ENCODE measurements around the gene TVP23A.

TVP23A gene

DNA sequence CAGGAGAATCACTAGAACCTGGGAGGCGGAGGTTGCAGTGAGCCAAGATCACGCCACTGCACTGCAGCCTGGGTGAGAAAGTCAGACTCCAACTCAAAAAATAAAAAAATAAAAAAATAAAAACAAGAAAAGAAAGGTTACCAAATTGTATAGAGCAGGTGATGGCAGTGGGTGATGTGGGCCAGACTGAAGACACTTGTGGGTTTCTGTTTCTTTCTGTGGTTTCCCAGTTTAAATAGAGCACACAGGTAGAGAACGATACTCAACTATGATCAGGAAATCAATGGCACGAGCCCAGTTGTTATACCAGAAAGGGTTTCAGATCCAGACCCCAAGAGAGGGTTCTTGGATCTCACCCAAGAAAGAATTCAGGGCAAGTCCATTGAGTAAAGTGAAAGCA lies 42.3 kb downstream of the TVP23A start:
- H3K27ac ChIP-seq (ENCODE audit: insufficient read depth, low read length, poor library complexity, severe bottlenecking), result no peak overlapping the region
- H3K4me1 ChIP-seq (ENCODE audit: control insufficient read depth, insufficient read depth, low read length, poor library complexity, severe bottlenecking), result no peaks in the 10 kb centered on the region
- no peak overlapping the region for H3K4me3 ChIP-seq (ENCODE audit: insufficient read depth, low read depth, low read length, poor library complexity, severe bottlenecking)
- no peaks in the 10 kb centered on the region for H3K27me3 ChIP-seq (replicated peaks; ENCODE audit: control insufficient read depth, insufficient read depth, low read length, poor library complexity, severe bottlenecking)
- H3K9me3 ChIP-seq (ENCODE audit: control insufficient read depth, low read length), result no peaks in the 10 kb centered on the region
- no peak for DNase-seq
- H3K36me3 ChIP-seq (ENCODE audit: control insufficient read depth, insufficient read depth, low read length), result no peaks in the 10 kb centered on the region

DNA sequence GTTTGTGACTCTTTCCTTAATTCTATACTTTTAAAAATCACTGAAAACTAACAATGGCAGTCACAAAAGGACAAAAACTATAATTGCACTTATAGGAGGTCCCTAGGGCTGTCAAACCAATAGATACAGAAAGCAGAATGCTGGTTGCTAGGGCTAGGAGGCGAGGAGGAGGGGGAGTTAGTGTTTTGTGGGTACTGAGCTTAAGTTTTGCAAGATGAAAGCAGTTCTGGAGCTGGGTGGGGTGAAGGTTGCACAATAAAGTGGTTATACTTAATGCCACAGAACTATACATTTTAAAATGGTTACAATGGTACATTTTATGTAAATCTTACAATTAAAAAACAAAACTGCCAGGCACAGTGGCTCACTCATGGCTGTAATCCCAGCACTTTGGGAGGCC lies 47.7 kb downstream of the TVP23A start:
- DNase-seq, result no peak
- H3K27ac ChIP-seq (ENCODE audit: insufficient read depth, low read length, poor library complexity, severe bottlenecking), result no peak overlapping the region
- peaks cover 8% of the 10 kb centered on the region for H3K36me3 ChIP-seq (ENCODE audit: control insufficient read depth, insufficient read depth, low read length)
- H3K27me3 ChIP-seq (replicated peaks; ENCODE audit: control insufficient read depth, insufficient read depth, low read length, poor library complexity, severe bottlenecking), result no peaks in the 10 kb centered on the region
- H3K9me3 ChIP-seq (ENCODE audit: control insufficient read depth, low read length), result no peaks in the 10 kb centered on the region
- H3K4me3 ChIP-seq (ENCODE audit: insufficient read depth, low read depth, low read length, poor library complexity, severe bottlenecking), result no peak overlapping the region
- H3K4me1 ChIP-seq (ENCODE audit: control insufficient read depth, insufficient read depth, low read length, poor library complexity, severe bottlenecking), result no peaks in the 10 kb centered on the region

DNA sequence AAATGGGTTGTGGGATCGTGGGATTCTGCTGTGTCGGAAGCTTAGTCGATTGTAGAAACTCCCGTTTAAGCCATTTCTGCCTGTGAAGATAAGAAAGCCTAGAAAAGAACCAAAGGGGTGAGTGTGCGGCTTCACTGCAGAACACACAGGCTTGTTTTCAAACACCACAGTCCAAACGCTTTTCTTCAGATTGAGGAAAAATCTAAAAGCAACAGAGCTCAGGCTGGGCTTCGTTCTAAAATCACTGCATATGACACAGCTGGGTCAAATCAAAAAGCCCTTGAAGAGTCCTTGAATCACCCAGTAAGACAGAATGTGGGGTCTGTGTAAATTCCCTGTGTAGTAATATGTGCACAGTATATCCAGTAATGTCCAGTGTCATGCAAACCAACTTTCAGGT lies 49.2 kb downstream of the TVP23A start:
- Histone ChIP-seq H3K9me3 (ENCODE audit: control insufficient read depth, low read length) (no peaks in the 10 kb centered on the region), H3K27ac (ENCODE audit: insufficient read depth, low read length, poor library complexity, severe bottlenecking) (no peak overlapping the region), H3K4me1 (ENCODE audit: control insufficient read depth, insufficient read depth, low read length, poor library complexity, severe bottlenecking) (no peaks in the 10 kb centered on the region), H3K4me3 (ENCODE audit: insufficient read depth, low read depth, low read length, poor library complexity, severe bottlenecking) (no peak overlapping the region), H3K36me3 (ENCODE audit: control insufficient read depth, insufficient read depth, low read length) (peaks cover 8% of the 10 kb centered on the region), H3K27me3 (replicated peaks; ENCODE audit: control insufficient read depth, insufficient read depth, low read length, poor library complexity, severe bottlenecking) (no peaks in the 10 kb centered on the region)
- DNase-seq, result no peak

DNA sequence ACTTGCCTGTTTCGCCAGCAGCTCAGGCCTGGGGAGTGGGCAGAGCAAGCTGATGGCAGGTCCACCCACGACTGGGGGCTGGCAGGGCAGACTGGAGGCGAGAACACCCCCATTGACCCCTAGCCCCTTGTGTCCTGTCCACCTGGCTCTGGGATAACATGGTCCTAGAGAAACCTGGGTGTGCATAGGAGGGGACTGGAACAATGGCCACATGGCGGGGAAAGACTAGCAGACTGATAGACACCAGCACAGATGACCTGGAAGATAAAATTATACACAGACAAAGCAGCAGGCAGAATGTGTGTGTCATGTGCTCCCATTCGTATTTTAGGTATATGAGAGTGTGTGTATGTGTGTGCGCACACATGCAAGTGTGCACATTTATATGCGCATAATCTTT lies 51.5 kb downstream of the TVP23A start:
- peaks cover 26% of the 10 kb centered on the region for H3K36me3 ChIP-seq (ENCODE audit: control insufficient read depth, insufficient read depth, low read length)
- DNase-seq, result no peak
- H3K4me3 ChIP-seq (ENCODE audit: insufficient read depth, low read depth, low read length, poor library complexity, severe bottlenecking), result no peak overlapping the region
- no peaks in the 10 kb centered on the region for H3K4me1 ChIP-seq (ENCODE audit: control insufficient read depth, insufficient read depth, low read length, poor library complexity, severe bottlenecking)
- H3K27ac ChIP-seq (ENCODE audit: insufficient read depth, low read length, poor library complexity, severe bottlenecking), result no peak overlapping the region
- no peaks in the 10 kb centered on the region for H3K27me3 ChIP-seq (replicated peaks; ENCODE audit: control insufficient read depth, insufficient read depth, low read length, poor library complexity, severe bottlenecking)
- no peaks in the 10 kb centered on the region for H3K9me3 ChIP-seq (ENCODE audit: control insufficient read depth, low read length)

DNA sequence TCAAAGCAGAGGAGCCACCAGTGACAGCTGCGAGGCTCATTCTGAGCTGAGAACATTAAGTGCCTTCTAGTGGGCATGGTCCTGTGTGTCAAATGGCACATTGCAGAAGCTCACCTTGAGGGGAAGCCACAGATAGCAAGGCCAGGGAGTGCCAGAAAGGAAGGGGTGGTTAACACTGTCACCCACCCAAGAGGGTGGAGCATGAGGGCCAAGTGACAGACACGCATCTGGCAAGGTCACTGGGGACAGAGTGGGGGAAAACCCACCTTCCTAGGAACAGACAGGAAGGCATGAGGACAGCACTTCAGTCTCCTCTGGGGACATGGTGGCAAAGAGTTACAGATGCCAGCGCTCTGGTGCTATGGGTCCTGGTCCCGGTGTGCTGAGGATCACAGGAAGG lies 52.8 kb downstream of the TVP23A start:
- Histone ChIP-seq H3K4me3 (ENCODE audit: insufficient read depth, low read depth, low read length, poor library complexity, severe bottlenecking) (no peak overlapping the region), H3K36me3 (ENCODE audit: control insufficient read depth, insufficient read depth, low read length) (peaks cover 40% of the 10 kb centered on the region), H3K27ac (ENCODE audit: insufficient read depth, low read length, poor library complexity, severe bottlenecking) (no peak overlapping the region), H3K9me3 (ENCODE audit: control insufficient read depth, low read length) (no peaks in the 10 kb centered on the region), H3K27me3 (replicated peaks; ENCODE audit: control insufficient read depth, insufficient read depth, low read length, poor library complexity, severe bottlenecking) (no peaks in the 10 kb centered on the region), H3K4me1 (ENCODE audit: control insufficient read depth, insufficient read depth, low read length, poor library complexity, severe bottlenecking) (no peaks in the 10 kb centered on the region)
- DNase-seq, result peak in 1 of 3 donors; percentile 3

DNA sequence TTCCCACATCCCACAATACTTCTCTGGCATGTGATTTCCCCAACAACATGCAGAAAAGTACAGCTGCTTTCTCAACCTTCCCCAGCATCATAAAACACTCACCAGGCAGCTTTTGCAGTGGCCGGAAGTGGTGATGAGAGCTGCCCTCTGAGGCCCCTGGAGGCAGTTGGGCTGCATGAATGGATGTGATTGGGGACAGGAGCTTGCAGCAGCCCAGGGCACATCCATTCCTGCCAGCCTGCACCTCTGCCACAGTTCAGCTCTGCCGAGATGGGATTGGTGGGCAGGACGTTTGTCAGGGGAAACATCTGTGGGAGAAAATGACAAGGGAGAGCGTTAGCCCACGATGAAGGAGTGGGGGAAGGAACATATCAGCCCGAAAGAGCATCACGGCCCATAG lies 55.1 kb downstream of the TVP23A start:
- Histone ChIP-seq H3K9me3 (ENCODE audit: control insufficient read depth, low read length) (no peaks in the 10 kb centered on the region), H3K36me3 (ENCODE audit: control insufficient read depth, insufficient read depth, low read length) (peaks cover 61% of the 10 kb centered on the region), H3K27ac (ENCODE audit: insufficient read depth, low read length, poor library complexity, severe bottlenecking) (no peak overlapping the region), H3K4me3 (ENCODE audit: insufficient read depth, low read depth, low read length, poor library complexity, severe bottlenecking) (no peak overlapping the region), H3K4me1 (ENCODE audit: control insufficient read depth, insufficient read depth, low read length, poor library complexity, severe bottlenecking) (no peaks in the 10 kb centered on the region), H3K27me3 (replicated peaks; ENCODE audit: control insufficient read depth, insufficient read depth, low read length, poor library complexity, severe bottlenecking) (no peaks in the 10 kb centered on the region)
- DNase-seq, result no peak

DNA sequence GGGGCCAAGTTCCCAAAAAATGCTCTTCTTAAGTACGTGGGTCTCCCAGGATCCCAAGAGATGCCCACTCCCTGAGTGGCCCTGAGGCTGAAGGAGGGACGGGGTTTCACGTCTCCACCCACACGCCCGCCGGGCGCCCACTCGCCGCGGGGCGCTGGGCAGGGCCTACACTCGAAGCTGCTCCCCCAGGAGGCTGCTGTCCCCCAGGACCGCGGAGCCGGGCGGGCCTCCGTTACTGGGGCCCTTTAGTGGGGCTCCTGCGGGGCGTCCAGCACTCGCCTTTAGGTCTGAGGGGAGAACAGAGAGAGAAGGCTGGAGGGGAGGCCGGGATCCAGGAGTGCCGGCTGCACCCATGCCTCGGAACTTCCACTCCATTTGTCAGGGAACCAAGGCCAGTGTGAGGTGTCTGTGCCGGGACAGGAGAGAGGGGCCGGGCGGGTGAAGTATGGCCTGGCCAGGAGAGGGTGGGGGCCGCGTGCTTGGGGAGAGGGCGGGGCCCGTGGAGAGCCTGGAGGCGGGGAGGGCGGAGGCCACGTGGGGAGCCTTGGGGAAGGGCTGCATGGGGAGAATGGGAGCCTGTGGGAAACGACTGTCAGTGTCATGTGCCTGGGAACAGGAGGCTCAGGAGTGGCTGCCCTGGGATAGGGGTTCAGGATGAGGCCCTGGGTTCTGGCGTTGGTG lies 56.1 kb downstream of the TVP23A start:
- Histone ChIP-seq H3K27me3 (replicated peaks; ENCODE audit: control insufficient read depth, insufficient read depth, low read length, poor library complexity, severe bottlenecking) (no peaks in the 10 kb centered on the region), H3K36me3 (ENCODE audit: control insufficient read depth, insufficient read depth, low read length) (peaks cover 71% of the 10 kb centered on the region), H3K4me3 (ENCODE audit: insufficient read depth, low read depth, low read length, poor library complexity, severe bottlenecking) (no peak overlapping the region), H3K4me1 (ENCODE audit: control insufficient read depth, insufficient read depth, low read length, poor library complexity, severe bottlenecking) (no peaks in the 10 kb centered on the region), H3K9me3 (ENCODE audit: control insufficient read depth, low read length) (no peaks in the 10 kb centered on the region), H3K27ac (ENCODE audit: insufficient read depth, low read length, poor library complexity, severe bottlenecking) (no peak overlapping the region)
- DNase-seq, result no peak

DNA sequence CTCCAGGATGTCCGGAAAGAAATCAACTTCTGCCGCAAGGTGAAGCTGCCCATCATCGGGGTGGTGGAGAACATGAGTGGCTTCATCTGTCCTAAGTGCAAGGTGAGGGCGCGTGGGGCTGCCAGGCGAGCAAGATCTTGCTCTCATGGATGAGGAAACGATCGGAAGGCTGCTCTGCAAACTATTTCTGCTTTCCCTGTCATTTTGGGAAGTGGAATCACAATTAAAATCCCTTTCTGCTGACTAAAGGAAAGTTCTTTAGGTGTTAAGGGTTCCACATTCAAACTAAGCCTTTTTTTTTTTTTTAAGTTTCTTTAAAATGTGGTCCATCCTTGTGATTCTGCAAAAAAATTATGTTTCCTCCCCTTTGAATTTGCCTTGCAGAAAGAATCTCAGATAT lies 57.2 kb downstream of the TVP23A start:
- H3K4me3 ChIP-seq (ENCODE audit: insufficient read depth, low read depth, low read length, poor library complexity, severe bottlenecking), result no peak overlapping the region
- no peaks in the 10 kb centered on the region for H3K27me3 ChIP-seq (replicated peaks; ENCODE audit: control insufficient read depth, insufficient read depth, low read length, poor library complexity, severe bottlenecking)
- no peak for DNase-seq
- no peak overlapping the region for H3K27ac ChIP-seq (ENCODE audit: insufficient read depth, low read length, poor library complexity, severe bottlenecking)
- no peaks in the 10 kb centered on the region for H3K9me3 ChIP-seq (ENCODE audit: control insufficient read depth, low read length)
- no peaks in the 10 kb centered on the region for H3K4me1 ChIP-seq (ENCODE audit: control insufficient read depth, insufficient read depth, low read length, poor library complexity, severe bottlenecking)
- peaks cover 74% of the 10 kb centered on the region for H3K36me3 ChIP-seq (ENCODE audit: control insufficient read depth, insufficient read depth, low read length)

DNA sequence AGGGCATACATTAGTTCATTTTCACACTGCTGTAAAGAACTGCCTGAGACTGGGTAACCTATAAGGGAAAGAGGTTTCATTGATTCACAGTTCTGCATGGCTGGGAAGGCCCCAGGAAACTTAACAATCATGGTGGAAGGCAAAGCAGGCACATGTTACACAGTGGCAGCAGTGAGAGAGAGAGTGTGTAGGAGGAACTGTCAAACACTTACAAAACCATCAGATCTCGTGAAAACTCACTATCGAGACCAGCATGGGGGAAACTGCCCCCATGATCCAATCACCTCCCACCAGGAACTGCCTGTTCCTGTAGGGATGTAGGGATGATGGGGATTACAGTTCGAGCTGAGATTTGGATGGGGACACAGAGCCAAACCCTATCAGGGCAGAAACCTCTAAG lies 57.7 kb downstream of the TVP23A start:
- Histone ChIP-seq H3K27me3 (replicated peaks; ENCODE audit: control insufficient read depth, insufficient read depth, low read length, poor library complexity, severe bottlenecking) (no peaks in the 10 kb centered on the region), H3K36me3 (ENCODE audit: control insufficient read depth, insufficient read depth, low read length) (peaks cover 73% of the 10 kb centered on the region), H3K4me3 (ENCODE audit: insufficient read depth, low read depth, low read length, poor library complexity, severe bottlenecking) (no peak overlapping the region), H3K27ac (ENCODE audit: insufficient read depth, low read length, poor library complexity, severe bottlenecking) (no peak overlapping the region), H3K9me3 (ENCODE audit: control insufficient read depth, low read length) (no peaks in the 10 kb centered on the region), H3K4me1 (ENCODE audit: control insufficient read depth, insufficient read depth, low read length, poor library complexity, severe bottlenecking) (no peaks in the 10 kb centered on the region)
- no peak for DNase-seq

DNA sequence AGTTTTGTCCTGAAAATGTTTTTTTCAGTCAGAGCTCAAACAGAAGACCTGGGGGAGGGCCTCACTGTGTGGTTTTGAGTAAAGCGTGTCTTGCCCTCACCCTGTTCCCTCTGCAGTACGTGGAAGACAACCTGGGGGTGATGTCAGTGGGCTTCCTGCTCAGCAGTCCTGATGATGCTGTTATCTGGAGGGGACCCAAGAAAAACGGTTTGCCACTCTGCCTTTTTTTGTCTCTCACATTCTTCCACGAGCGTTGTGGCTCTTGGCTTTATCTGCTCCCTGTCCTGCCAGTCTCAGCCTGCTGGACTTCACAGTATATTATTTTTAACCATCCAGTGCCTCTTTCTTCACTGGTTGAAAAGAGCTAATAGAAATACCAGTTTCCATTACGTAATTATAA lies 62.0 kb downstream of the TVP23A start:
- DNase-seq, result no peak
- no peaks in the 10 kb centered on the region for H3K4me1 ChIP-seq (ENCODE audit: control insufficient read depth, insufficient read depth, low read length, poor library complexity, severe bottlenecking)

More for the DNA sequence above, 62.0 kb downstream of the TVP23A start:
- Histone ChIP-seq H3K36me3 (ENCODE audit: control insufficient read depth, insufficient read depth, low read length) (peaks cover 79% of the 10 kb centered on the region), H3K27me3 (replicated peaks; ENCODE audit: control insufficient read depth, insufficient read depth, low read length, poor library complexity, severe bottlenecking) (no peaks in the 10 kb centered on the region), H3K9me3 (ENCODE audit: control insufficient read depth, low read length) (no peaks in the 10 kb centered on the region), H3K4me3 (ENCODE audit: insufficient read depth, low read depth, low read length, poor library complexity, severe bottlenecking) (no peak overlapping the region), H3K27ac (ENCODE audit: insufficient read depth, low read length, poor library complexity, severe bottlenecking) (no peak overlapping the region)
